Osteoblast (primary cell): ENCODE results near the gene P2RX6. TPM values are rescaled to one million over a fixed set of nuclear protein-coding genes. Genes with fewer than 3 reads are reported as not detected.
"Not testable (repeated sequence)": the region's sequence is repeated elsewhere in the genome, so short reads cannot be mapped to it uniquely, and the experiment has no call there.

Source experiments
- DNase-seq: peaks from one replicate; pipeline ENCODE4 v3.0.0; 2011; ENCODE audit warnings: low spot score, mixed read lengths; ENCODE audit not compliant: insufficient read length; ENCODE audit errors: missing footprints
- H2AFZ ChIP-seq: 2 replicates; pipeline ENCODE4 v1.6.0; 2011; ENCODE audit warnings: mild to moderate bottlenecking, low read length
- H3K27ac ChIP-seq: 2 replicates; pipeline ENCODE4 v1.5.1; 2011; ENCODE audit warnings: mild to moderate bottlenecking, low read depth, low read length, moderate library complexity
- H3K27me3 ChIP-seq: 2 replicates; pipeline ENCODE4 v1.6.0; 2012; ENCODE audit warnings: mild to moderate bottlenecking, control low read depth, inconsistent platforms, low read length, moderate library complexity; ENCODE audit not compliant: insufficient read depth
- H3K36me3 ChIP-seq: 2 replicates; pipeline ENCODE4 v1.5.1; 2011; ENCODE audit warnings: mild to moderate bottlenecking, low read length, control low read depth, moderate library complexity; ENCODE audit not compliant: insufficient read depth
- H3K4me1 ChIP-seq: 2 replicates; pipeline ENCODE4 v1.5.1; 2011; ENCODE audit warnings: mild to moderate bottlenecking, low read length, control low read depth, moderate library complexity; ENCODE audit not compliant: insufficient read depth
- H3K4me2 ChIP-seq: 2 replicates; pipeline ENCODE4 v1.6.0; 2011; ENCODE audit warnings: mild to moderate bottlenecking, low read length; ENCODE audit not compliant: insufficient read depth
- H3K4me3 ChIP-seq: fragments of 200-600 bp; sonication (generic); 3 replicates; pipeline ENCODE4 v1.5.1; 2012; ENCODE audit warnings: mild to moderate bottlenecking, low read length, inconsistent platforms; ENCODE audit not compliant: insufficient read depth
- H3K79me2 ChIP-seq: 2 replicates; pipeline ENCODE4 v1.6.0; 2012; ENCODE audit warnings: mild to moderate bottlenecking, low read length, control low read depth, inconsistent platforms; ENCODE audit not compliant: insufficient read depth
- H3K9me3 ChIP-seq: 2 replicates; pipeline ENCODE4 v1.5.1; 2011; ENCODE audit warnings: low read depth, low read length, control low read depth
- H4K20me1 ChIP-seq: 2 replicates; pipeline ENCODE4 v1.6.0; 2012; ENCODE audit warnings: mild to moderate bottlenecking, low read length, control low read depth; ENCODE audit not compliant: insufficient read depth
- total RNA-seq: library from RNA; depleted of rRNA; stranded (reverse); fragments of >200 nt; gene quantifications from 2 replicates; pipeline ENCODE4 v1.2.3, GENCODE V29; 2012
- TF ChIP-seq, protein P1 (sequence below): IDR thresholded peaks from 2 replicates; pipeline ENCODE4 v1.5.1; 2011; ENCODE audit warnings: mild to moderate bottlenecking, low read depth, low read length, moderate library complexity; ENCODE audit errors: extremely low read depth

P2RX6 gene
- total RNA-seq, 1 donor: 5.1 TPM

DNA sequence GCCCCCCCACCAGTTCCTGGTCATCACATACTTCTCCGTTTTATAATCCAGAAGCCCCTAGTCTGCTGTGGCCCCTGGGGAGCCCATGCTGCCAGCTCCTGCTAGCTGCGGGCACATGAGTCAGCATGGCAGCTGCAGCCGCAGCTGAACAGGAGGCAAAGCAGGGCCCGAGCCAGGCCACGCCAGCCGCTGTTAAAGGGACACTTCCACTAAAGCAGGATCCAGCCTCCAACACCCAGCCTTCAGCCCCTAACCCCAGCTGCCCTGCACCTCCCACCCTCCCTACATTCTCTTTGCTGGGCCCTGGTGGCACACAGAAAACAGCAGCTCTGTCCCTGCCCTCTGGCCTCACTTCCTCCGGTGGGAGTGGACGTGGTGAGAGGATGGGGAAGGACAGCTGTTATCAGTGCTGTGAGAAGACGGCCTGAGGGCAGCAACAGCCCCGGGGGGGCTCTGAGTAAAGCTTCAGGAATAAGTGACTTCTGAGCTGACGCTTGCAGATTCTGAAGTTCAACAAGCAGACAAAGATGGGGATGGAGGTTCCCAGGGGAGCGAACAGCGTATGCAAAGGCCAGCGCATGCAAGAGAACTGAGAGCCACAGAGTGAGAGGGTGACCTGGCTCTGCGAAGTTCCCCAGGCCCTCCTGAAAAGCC is 30.1 kb downstream of the P2RX6 start:
- H3K79me2 ChIP-seq: no peaks in the 10 kb centered on the region
- peaks cover 44% of the 10 kb centered on the region for H3K4me1 ChIP-seq
- H2AFZ ChIP-seq: peak overlapping the region; percentile 85
- TF ChIP-seq, protein P1, sequence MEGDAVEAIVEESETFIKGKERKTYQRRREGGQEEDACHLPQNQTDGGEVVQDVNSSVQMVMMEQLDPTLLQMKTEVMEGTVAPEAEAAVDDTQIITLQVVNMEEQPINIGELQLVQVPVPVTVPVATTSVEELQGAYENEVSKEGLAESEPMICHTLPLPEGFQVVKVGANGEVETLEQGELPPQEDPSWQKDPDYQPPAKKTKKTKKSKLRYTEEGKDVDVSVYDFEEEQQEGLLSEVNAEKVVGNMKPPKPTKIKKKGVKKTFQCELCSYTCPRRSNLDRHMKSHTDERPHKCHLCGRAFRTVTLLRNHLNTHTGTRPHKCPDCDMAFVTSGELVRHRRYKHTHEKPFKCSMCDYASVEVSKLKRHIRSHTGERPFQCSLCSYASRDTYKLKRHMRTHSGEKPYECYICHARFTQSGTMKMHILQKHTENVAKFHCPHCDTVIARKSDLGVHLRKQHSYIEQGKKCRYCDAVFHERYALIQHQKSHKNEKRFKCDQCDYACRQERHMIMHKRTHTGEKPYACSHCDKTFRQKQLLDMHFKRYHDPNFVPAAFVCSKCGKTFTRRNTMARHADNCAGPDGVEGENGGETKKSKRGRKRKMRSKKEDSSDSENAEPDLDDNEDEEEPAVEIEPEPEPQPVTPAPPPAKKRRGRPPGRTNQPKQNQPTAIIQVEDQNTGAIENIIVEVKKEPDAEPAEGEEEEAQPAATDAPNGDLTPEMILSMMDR: no peak
- peak overlapping the region; percentile 88 for H3K4me2 ChIP-seq
- peak; percentile 90 for DNase-seq
- no peaks in the 10 kb centered on the region for H4K20me1 ChIP-seq
- no peaks in the 10 kb centered on the region for H3K27me3 ChIP-seq
- H3K27ac ChIP-seq: peak overlapping the region; percentile 95
- H3K9me3 ChIP-seq: no peaks in the 10 kb centered on the region
- no peaks in the 10 kb centered on the region for H3K36me3 ChIP-seq
- peak overlapping the region; percentile 79 for H3K4me3 ChIP-seq

DNA sequence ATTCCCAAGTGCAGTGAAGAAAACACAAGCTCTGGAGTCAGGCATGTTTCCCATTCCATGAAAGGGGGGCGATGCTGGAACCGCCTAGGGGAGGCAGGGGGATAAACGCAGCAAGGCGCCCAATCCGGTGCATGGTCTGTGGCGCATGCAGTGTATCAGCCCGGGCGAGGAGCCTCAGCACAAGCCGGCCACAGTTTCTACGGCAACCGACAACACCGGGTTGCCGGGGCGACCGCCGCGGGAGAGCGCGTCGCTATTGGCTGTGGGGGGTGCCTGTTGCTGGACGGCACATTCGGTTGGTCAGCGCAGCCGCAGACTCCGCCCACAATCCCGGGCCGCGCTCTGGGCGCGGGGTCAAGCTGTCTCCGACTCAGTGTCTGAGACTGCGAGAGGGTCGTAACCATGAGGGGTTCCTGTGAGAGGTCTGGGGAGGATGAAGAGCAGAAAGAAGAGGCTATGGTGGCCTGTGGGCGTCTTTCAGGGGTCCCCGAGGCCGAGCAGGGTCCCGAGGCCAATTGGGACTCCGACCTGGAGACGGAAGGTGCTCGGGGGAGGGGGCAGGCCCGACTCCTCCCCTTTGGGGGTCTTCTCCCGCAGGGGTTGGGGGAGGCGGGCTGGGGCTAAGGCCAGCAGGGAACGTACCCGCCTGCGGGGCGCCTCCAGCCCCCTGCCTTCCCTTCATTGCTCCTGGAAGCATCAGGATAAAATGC is 30.8 kb downstream of the P2RX6 start, which contains the start of gene LRRC74B:
Gene LRRC74B, plus strand, starts transcription at position 362 of the 710 bp plus-strand sequence. Its CDS starts 41 bp downstream, at position 403.
- TF ChIP-seq, protein P1: no peak
- Histone ChIP-seq H3K36me3 (no peaks in the 10 kb centered on the region), H4K20me1 (no peaks in the 10 kb centered on the region), H3K4me3 (peak within 1 kb of the TSS; percentile 79), H3K79me2 (no peaks in the 10 kb centered on the region), H3K27ac (peak within 1 kb of the TSS; percentile 95), H2AFZ (peak within 1 kb of the TSS; percentile 99), H3K9me3 (no peaks in the 10 kb centered on the region), H3K4me2 (peak within 1 kb of the TSS; percentile 88), H3K4me1 (peaks cover 44% of the 10 kb centered on the region), H3K27me3 (no peaks in the 10 kb centered on the region)
- peak; percentile 99 for DNase-seq

DNA sequence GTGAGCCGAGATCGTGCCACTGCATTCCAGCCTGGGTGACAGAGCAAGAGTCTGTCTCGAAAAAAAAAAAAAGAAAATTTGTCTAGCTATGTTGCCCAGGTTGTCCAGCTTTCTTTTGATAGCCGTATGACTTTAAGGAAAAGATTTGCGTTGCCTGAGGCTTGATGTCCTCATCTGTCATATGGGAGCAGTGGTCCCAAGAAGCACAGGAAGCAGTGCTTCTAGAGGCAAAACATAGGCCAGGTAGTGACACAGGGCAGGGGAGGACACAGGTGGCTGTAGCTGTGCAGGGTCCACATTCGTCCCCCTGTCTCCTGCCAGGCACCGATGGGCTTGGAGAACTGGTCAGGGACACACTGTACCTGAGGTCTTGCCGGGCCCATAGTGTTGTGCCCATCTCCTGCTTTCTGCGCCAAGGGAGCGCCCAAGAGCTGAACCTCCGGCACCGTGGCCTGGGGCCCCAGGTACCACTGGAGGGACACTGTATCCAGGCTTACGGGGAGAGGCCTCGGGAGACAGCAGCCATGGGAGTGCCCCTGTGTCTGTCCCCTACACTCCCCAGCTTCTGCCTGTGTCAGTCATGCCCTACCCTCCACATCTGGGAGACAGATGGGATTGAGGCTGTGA is 32.2 kb downstream of the P2RX6 start:
- H3K79me2 ChIP-seq: no peaks in the 10 kb centered on the region
- no peak overlapping the region for H2AFZ ChIP-seq
- no peaks in the 10 kb centered on the region for H4K20me1 ChIP-seq
- H3K36me3 ChIP-seq: no peaks in the 10 kb centered on the region
- peaks cover 38% of the 10 kb centered on the region for H3K4me1 ChIP-seq
- H3K27ac ChIP-seq: no peak overlapping the region
- TF ChIP-seq, protein P1: no peak
- no peak overlapping the region for H3K4me2 ChIP-seq
- no peak for DNase-seq
- no peak overlapping the region for H3K4me3 ChIP-seq
- no peaks in the 10 kb centered on the region for H3K27me3 ChIP-seq
- no peaks in the 10 kb centered on the region for H3K9me3 ChIP-seq

DNA sequence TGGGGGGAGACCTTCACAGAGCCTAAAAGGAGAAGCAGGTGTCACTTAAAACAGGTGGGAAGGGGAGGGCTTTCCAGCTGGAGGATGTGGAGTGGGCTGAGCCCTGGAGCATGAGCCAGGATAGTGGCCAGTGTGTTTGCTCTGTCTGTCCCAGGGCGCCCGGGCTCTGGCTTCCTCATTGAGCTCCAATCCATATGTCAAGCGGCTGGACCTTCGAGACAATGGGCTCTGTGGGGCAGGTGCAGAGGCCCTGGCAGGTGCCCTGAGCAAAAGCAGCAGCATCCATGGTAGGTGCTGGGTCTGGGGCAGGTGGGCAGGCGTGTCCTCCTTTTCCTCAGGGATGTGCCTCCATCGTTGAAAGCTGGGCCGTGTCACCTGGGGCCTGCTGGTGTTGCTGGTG is 32.8 kb downstream of the P2RX6 start:
- H2AFZ ChIP-seq: no peak overlapping the region
- H3K27ac ChIP-seq: no peak overlapping the region
- DNase-seq: no peak
- H3K4me1 ChIP-seq: peaks cover 32% of the 10 kb centered on the region
- TF ChIP-seq, protein P1: no peak
- H3K36me3 ChIP-seq: no peaks in the 10 kb centered on the region
- H4K20me1 ChIP-seq: no peaks in the 10 kb centered on the region
- no peak overlapping the region for H3K4me2 ChIP-seq
- H3K79me2 ChIP-seq: no peaks in the 10 kb centered on the region
- H3K9me3 ChIP-seq: no peaks in the 10 kb centered on the region
- no peak overlapping the region for H3K4me3 ChIP-seq
- H3K27me3 ChIP-seq: no peaks in the 10 kb centered on the region

DNA sequence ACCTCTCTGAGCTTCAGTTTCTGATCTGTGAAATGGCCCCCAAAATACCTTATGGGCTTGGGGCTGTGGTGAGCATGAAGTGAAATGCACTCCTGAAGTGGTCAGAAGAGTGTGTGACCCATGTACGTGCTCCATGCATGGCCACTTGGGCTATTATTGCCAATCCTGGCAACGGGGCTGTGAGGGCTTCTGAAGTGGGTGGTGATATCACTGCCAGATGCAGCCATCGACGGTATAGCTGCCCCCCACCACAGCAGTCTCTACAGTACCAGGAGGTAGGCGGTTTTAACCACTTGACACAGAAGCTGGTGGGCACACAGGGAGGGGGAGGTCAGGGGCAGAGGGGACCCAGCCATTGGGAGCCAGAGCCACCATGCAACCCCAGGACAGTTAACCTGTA is 33.5 kb downstream of the P2RX6 start:
- not testable (repeated sequence) for H3K4me3 ChIP-seq, H3K27ac ChIP-seq, H3K9me3 ChIP-seq, H3K27me3 ChIP-seq, H3K4me2 ChIP-seq, H3K79me2 ChIP-seq, H3K36me3 ChIP-seq, H4K20me1 ChIP-seq, H2AFZ ChIP-seq
- DNase-seq: peak; percentile 65
- H3K4me1 ChIP-seq: peaks cover 25% of the 10 kb centered on the region
